ENCODE data around the gene NCKAP5.

The NCKAP5 gene

GRCh38 chr2:133333181-133333580, 235.1 kb downstream of the NCKAP5 start:
- no peak for DNase-seq (ENCODE audit: low spot score)

- DNase-seq (ENCODE audit: low spot score): no peak
These were observed 236.8 kb downstream of the NCKAP5 start for GRCh38 chr2:133331436-133331835.

DNA sequence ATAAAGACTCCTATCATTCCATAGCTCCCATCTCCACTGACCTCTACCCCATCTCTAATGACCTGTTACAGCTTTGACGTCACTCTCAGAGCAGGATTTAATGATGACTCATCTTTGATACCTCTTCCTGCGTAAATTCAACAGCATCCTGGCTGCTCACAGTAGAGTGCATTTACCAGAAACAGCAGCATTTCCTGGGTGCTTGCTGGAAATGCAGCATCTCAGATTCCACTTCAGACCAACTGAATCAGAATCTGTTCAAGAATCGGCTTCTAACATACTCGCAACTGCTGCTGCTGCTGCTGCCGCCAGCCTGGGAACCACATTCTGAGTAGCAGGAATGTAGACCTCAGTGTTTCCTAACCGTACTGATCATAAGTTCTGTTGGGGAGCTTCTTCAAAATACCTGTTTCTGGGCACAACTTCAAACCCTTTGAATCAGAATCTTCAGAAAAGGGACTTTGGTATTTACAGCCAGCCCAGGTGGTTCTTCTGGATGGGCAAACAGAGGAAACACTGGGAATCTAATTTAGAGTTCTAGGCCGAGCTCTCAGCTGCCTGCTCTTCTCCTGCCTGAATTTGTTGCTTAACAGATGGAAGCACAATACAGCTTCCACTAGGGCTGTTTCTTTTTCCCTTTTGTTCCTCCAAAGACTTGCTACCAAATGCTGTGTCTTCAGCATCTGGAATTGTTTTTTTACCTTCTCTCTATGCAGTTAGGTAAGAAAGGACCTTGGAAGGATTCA, 241.4 kb downstream of the NCKAP5 start:
- DNase-seq (ENCODE audit: low spot score): no peak

DNA sequence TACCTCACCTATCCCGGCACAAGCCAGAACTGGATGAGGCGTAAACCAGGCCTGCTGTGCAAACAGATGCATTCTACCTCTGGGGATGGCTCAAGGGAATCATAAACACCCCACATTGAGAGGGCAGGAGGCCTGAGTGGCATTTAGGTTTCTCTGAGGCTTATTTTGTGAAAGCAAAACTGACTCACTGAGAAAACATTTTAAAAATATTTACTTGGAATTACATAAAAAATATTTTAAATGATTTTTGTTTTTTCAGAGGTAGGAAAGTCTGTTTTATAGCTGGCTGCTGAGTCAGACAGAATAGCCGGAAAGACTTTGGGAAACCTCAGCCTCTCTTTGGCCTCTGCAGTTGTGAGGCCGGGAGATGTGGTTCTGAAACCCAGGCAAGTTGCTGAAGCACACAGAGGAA, 244.1 kb downstream of the NCKAP5 start:
- no peak for DNase-seq (ENCODE audit: low spot score)

DNA sequence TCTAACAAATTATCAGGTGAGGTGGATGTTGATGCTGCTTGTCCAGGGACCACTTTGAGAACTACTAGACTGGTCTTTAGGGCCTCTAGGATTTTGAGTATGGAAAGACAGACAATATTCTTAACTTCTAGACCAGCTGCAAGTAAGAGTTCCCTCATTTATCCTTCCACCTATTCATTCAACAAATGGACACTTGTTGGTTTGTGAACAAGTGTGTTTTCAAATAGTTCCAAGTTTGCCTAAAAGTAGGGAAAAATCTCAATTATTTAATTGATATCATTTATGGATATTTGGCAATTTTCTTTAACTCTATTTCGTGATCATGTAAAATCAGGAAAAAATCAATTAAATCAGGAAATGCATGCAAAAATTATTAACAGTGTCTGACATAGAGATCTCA, 245.4 kb downstream of the NCKAP5 start:
- DNase-seq (ENCODE audit: low spot score): no peak

DNA sequence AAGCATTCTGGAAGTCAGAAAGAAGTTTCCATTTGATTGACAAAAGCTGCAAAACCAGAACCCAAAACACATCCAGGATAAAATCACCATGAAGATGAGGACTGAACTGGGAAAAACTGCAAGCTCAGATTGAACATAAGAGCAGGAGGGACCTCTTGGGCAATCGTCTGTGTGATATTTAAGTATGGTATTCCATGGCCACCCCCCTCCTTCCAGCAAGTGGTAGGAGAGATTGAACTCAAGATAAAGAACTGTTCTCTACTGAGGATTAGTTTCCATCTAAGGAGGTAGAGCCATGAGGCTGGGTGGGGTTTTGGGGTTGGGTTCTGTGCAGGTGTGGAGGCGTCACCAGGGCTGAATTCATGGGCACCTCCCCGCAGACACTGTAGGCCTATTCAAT, 251.1 kb downstream of the NCKAP5 start:
- no peak for DNase-seq (ENCODE audit: low spot score)

DNA sequence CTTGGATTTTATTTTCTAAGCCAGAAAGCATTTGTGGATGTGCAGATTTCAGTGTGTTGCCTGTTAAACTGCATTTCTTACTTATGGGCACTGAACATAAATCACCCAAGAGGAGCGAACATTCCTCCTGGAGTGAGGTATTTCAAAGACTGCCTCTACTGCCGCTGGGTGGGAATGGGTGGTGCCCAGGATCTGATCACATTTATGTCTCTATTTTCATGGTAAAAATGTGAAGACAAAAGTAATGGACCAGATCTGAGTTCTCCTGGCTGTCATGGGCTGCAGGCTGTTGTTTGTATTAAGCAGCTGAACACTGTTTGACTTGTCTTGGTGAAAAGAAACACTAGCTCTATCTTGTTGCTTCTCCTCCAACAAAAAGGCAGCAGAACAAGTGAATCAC, 251.7 kb downstream of the NCKAP5 start:
- no peak for DNase-seq (ENCODE audit: low spot score)

DNA sequence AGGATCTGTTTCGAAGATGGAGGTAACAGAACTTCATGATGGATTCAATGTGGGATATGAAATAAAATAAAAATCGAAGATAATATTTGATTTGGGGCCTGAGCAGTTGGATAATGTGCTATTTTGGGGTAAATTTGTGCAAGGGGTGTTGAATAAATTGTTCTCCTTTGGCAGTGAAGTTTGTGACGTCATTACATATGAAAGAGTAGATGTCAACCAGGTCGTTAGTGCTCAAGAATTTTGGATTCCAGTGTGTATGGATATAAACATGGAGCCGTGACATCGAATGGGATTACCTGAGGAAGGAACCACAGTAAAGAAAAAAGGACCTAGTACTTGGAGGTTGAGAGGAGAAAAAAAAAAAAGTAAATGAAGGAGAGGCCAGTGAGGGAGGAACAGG, 253.0 kb downstream of the NCKAP5 start:
- no peak for DNase-seq (ENCODE audit: low spot score)

GRCh38 chr2:133314795-133315194, 253.5 kb downstream of the NCKAP5 start:
- DNase-seq (ENCODE audit: low spot score): no peak

DNA sequence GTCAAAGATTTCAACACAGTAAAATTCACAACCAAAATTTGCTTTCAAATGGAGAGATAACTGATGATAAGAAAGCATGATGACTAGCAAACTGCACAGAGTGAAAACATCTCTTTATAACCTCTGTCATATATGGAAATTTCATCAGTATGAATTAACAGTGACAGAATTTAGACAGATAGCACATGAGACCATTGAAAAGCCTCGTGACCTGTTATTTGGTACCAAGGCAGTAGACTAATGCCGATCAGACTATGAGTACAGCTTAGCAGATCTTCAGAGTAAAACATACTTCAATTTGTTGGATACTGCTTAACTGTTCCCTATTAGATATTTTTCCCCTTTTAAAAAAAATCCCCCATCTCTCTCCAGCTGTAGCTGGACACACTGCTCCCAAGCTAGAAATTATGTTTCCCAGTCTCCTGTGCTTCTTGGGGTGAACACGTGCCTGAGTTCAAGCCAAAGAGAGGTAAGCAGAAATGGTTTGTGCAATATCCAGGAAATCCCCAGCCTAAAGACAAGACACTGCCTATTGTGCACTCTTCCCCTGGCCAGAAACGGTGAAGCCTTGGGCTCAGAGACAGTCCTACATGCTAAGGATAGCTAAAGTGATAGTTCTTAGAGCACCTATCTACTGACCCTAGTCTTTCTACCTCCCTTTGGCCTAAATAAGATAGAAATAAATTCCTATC, 256.1 kb downstream of the NCKAP5 start:
- no peak for DNase-seq (ENCODE audit: low spot score)

DNA sequence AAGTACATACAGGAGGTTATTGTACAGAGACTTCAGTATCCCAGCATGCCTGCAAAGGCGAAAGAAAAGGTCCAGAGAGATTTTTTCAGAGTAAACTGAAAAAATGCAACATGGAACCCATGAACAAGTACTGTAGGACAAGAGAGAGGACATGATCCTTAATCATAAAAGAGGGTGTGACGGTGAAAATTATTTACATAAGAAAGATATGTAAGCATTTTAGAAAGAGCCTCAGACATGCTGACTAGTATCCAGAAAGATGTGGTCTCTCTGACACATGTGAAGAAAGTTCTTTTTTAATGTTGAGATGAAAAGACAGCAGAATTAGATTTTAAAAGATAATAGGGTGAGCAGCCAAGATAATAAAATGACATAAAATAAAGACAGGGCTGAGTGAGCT, 262.0 kb downstream of the NCKAP5 start:
- DNase-seq (ENCODE audit: low spot score): no peak

DNA sequence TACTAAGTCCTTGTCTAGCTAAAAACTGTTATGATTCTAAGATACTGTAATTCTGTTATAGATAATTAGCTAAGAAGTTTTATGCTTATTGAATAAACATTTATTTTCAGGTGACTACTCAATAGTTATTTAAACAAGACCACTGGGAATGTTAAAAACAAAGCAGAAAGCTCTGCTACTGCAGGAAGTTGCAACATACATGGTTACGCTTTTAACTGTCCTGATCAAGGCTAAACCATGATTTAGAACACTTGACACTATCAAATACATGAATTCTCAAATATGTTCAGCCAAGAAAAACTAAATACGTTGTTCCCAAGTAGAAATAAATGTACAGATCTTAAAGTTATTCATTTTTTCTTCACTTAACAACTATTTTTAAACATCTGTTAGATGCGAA, 263.9 kb downstream of the NCKAP5 start:
- no peak for DNase-seq (ENCODE audit: low spot score)

DNA sequence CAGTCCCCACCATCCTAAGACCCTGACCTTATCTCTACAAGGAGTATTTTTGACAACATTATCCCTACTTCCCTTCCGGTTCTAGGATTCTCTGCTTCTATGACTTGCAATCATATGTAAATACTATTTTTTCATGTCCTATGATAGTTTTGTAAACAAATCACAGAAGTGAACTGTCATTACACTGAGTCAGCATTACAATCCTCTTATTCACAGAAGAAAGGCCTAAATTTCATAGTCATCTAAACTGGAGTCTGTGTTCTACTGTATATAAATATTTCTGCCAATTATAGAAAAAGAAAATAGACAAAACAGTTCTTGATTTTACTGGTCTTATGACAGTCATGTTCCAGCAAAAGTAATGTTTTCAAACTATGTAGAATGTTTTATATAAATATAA, 265.1 kb downstream of the NCKAP5 start:
- no peak for DNase-seq (ENCODE audit: low spot score)

GRCh38 chr2:133296401-133296800, 271.9 kb downstream of the NCKAP5 start:
- no peak for DNase-seq (ENCODE audit: low spot score)

- peak; percentile 20 for DNase-seq (ENCODE audit: low spot score)
These were observed 274.5 kb downstream of the NCKAP5 start for GRCh38 chr2:133293544-133294353.

- no peak for DNase-seq (ENCODE audit: low spot score)
These were observed 276.0 kb downstream of the NCKAP5 start for GRCh38 chr2:133292259-133292658.

DNA sequence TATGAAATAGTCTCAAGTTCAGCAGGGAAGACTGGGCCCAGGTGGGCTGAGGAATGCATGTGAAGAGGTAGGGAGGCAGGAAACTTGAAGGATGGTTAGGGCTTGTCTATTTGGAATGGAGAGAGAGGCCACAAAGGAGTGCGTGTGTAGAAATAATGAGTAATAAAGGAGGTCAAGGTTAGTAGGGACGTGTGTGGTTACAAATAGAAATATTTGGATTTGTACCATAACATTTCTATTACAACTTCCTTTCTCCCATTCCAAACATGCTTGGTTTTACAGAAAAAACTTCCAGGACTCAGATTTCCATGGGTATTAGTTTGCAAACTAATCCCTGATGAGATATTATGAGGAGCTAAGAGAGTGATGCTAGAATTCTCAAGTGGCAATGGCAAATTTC, 280.6 kb downstream of the NCKAP5 start:
- no peak for DNase-seq (ENCODE audit: low spot score)

DNA sequence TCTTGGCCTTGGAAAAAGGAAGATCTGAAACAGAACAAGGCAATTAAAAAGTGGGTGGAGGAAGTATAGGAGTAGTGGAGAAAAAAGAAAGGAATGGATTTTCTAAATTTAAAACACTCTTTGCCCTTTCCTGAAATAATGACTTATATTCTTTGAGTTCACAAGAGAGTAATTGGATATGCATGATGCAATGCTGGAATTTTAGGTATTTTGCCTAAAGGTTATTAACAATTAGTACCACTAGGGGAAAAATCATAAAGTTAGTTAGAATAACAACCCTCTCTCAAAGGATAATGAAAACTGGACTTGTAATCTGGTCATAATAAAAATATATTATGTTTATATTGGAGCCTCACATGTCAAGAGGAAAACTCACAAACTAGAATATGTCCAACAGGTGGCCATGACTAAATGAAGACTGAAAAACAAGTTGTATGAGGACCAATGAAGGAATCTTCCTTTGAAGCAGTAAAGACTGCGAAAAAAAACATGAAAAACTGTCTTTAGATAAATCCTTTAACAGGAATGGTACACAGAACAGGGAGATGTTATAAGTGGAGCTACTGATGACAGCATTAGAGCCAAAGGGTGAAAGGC, 281.8 kb downstream of the NCKAP5 start:
- no peak for DNase-seq (ENCODE audit: low spot score)

- no peak for DNase-seq (ENCODE audit: low spot score)
These were observed 295.2 kb downstream of the NCKAP5 start for GRCh38 chr2:133273031-133273430.

DNA sequence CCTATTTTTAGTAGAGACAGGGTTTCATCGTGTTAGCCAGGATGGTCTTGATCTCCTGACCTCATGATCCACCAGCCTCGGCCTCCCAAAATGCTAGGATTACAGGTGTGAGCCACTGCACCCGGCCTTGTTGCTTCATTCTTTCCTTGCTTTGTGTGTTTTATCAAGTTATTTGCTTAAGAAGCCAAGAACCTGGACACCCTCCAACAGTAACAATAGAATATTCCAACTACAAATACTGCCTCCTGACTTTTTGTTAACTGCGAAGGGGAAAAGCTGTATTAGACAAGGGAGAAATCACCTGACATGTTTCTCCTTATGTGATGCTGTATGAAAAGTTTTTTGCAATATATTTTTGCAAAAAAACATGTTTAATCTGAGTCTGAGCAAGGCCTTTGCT, 297.2 kb downstream of the NCKAP5 start:
- DNase-seq (ENCODE audit: low spot score): no peak

- DNase-seq (ENCODE audit: low spot score): no peak
These were observed 297.7 kb downstream of the NCKAP5 start for GRCh38 chr2:133270550-133270949.

GRCh38 chr2:133266926-133267590, 301.2 kb downstream of the NCKAP5 start:
- DNase-seq (ENCODE audit: low spot score): no peak

Data from kidney capillary endothelial cell (primary cell).